ENCODE data around the gene CAMK4.

The CAMK4 gene

GRCh38 chr5:111268300-111268699 lies 44.1 kb downstream of the CAMK4 start:
- H3K4me3 ChIP-seq (ENCODE audit: low read length in 2 of 2): no peak overlapping the region
- no peaks in the 10 kb centered on the region for H3K9me3 ChIP-seq (ENCODE audit: control insufficient read depth in 2 of 2, low read length in 2 of 2)
- no peaks in the 10 kb centered on the region for H3K4me1 ChIP-seq (ENCODE audit: control insufficient read depth in 2 of 2, insufficient read depth in 2 of 2, low read length in 2 of 2)
- no peak overlapping the region for H3K9ac ChIP-seq (ENCODE audit: low read depth in 1 of 2, low read length in 2 of 2)
- H3K27ac ChIP-seq (ENCODE audit: low read depth in 2 of 2, low read length in 2 of 2): no peak overlapping the region
- no peaks in the 10 kb centered on the region for H3K27me3 ChIP-seq (ENCODE audit: control insufficient read depth in 2 of 2, insufficient read depth in 2 of 2, low read length in 2 of 2)
- no peaks in the 10 kb centered on the region for H3K36me3 ChIP-seq (ENCODE audit: control insufficient read depth in 2 of 2, insufficient read depth in 2 of 2, low read length in 2 of 2)

GRCh38 chr5:111271885-111272284 lies 47.7 kb downstream of the CAMK4 start:
- H3K27ac ChIP-seq (ENCODE audit: low read depth in 2 of 2, low read length in 2 of 2): no peak overlapping the region
- H3K36me3 ChIP-seq (ENCODE audit: control insufficient read depth in 2 of 2, insufficient read depth in 2 of 2, low read length in 2 of 2): no peaks in the 10 kb centered on the region
- H3K4me3 ChIP-seq (ENCODE audit: low read length in 2 of 2): no peak overlapping the region

GRCh38 chr5:111277061-111277460 lies 52.9 kb downstream of the CAMK4 start:
- no peaks in the 10 kb centered on the region for H3K27me3 ChIP-seq (ENCODE audit: control insufficient read depth in 2 of 2, insufficient read depth in 2 of 2, low read length in 2 of 2)
- no peaks in the 10 kb centered on the region for H3K9me3 ChIP-seq (ENCODE audit: control insufficient read depth in 2 of 2, low read length in 2 of 2)
- no peak overlapping the region for H3K27ac ChIP-seq (ENCODE audit: low read depth in 2 of 2, low read length in 2 of 2)
- H3K9ac ChIP-seq (ENCODE audit: low read depth in 1 of 2, low read length in 2 of 2): no peak overlapping the region
- no peaks in the 10 kb centered on the region for H3K36me3 ChIP-seq (ENCODE audit: control insufficient read depth in 2 of 2, insufficient read depth in 2 of 2, low read length in 2 of 2)
- no peak overlapping the region for H3K4me3 ChIP-seq (ENCODE audit: low read length in 2 of 2)
- no peaks in the 10 kb centered on the region for H3K4me1 ChIP-seq (ENCODE audit: control insufficient read depth in 2 of 2, insufficient read depth in 2 of 2, low read length in 2 of 2)

More at GRCh38 chr5:111271885-111272284, 47.7 kb downstream of the CAMK4 start:
- Histone ChIP-seq H3K4me1 (ENCODE audit: control insufficient read depth in 2 of 2, insufficient read depth in 2 of 2, low read length in 2 of 2) (no peaks in the 10 kb centered on the region), H3K9me3 (ENCODE audit: control insufficient read depth in 2 of 2, low read length in 2 of 2) (no peaks in the 10 kb centered on the region), H3K9ac (ENCODE audit: low read depth in 1 of 2, low read length in 2 of 2) (no peak overlapping the region), H3K27me3 (ENCODE audit: control insufficient read depth in 2 of 2, insufficient read depth in 2 of 2, low read length in 2 of 2) (no peaks in the 10 kb centered on the region)

GRCh38 chr5:111278858-111279504 lies 54.8 kb downstream of the CAMK4 start:
- Histone ChIP-seq H3K27ac (ENCODE audit: low read depth in 2 of 2, low read length in 2 of 2) (no peak overlapping the region), H3K4me1 (ENCODE audit: control insufficient read depth in 2 of 2, insufficient read depth in 2 of 2, low read length in 2 of 2) (no peaks in the 10 kb centered on the region)

GRCh38 chr5:111280282-111280951 lies 56.2 kb downstream of the CAMK4 start:
- no peak overlapping the region for H3K4me3 ChIP-seq (ENCODE audit: low read length in 2 of 2)
- no peak overlapping the region for H3K27ac ChIP-seq (ENCODE audit: low read depth in 2 of 2, low read length in 2 of 2)
- no peaks in the 10 kb centered on the region for H3K27me3 ChIP-seq (ENCODE audit: control insufficient read depth in 2 of 2, insufficient read depth in 2 of 2, low read length in 2 of 2)
- no peaks in the 10 kb centered on the region for H3K4me1 ChIP-seq (ENCODE audit: control insufficient read depth in 2 of 2, insufficient read depth in 2 of 2, low read length in 2 of 2)
- H3K9ac ChIP-seq (ENCODE audit: low read depth in 1 of 2, low read length in 2 of 2): no peak overlapping the region
- H3K9me3 ChIP-seq (ENCODE audit: control insufficient read depth in 2 of 2, low read length in 2 of 2): no peaks in the 10 kb centered on the region
- no peaks in the 10 kb centered on the region for H3K36me3 ChIP-seq (ENCODE audit: control insufficient read depth in 2 of 2, insufficient read depth in 2 of 2, low read length in 2 of 2)

More at GRCh38 chr5:111278858-111279504, 54.8 kb downstream of the CAMK4 start:
- no peaks in the 10 kb centered on the region for H3K27me3 ChIP-seq (ENCODE audit: control insufficient read depth in 2 of 2, insufficient read depth in 2 of 2, low read length in 2 of 2)
- no peak overlapping the region for H3K9ac ChIP-seq (ENCODE audit: low read depth in 1 of 2, low read length in 2 of 2)
- H3K9me3 ChIP-seq (ENCODE audit: control insufficient read depth in 2 of 2, low read length in 2 of 2): no peaks in the 10 kb centered on the region
- H3K36me3 ChIP-seq (ENCODE audit: control insufficient read depth in 2 of 2, insufficient read depth in 2 of 2, low read length in 2 of 2): no peaks in the 10 kb centered on the region
- H3K4me3 ChIP-seq (ENCODE audit: low read length in 2 of 2): no peak overlapping the region

GRCh38 chr5:111282798-111283197 lies 58.6 kb downstream of the CAMK4 start:
- Histone ChIP-seq H3K27me3 (ENCODE audit: control insufficient read depth in 2 of 2, insufficient read depth in 2 of 2, low read length in 2 of 2) (no peaks in the 10 kb centered on the region), H3K36me3 (ENCODE audit: control insufficient read depth in 2 of 2, insufficient read depth in 2 of 2, low read length in 2 of 2) (no peaks in the 10 kb centered on the region), H3K4me3 (ENCODE audit: low read length in 2 of 2) (no peak overlapping the region), H3K9me3 (ENCODE audit: control insufficient read depth in 2 of 2, low read length in 2 of 2) (no peaks in the 10 kb centered on the region), H3K9ac (ENCODE audit: low read depth in 1 of 2, low read length in 2 of 2) (no peak overlapping the region), H3K27ac (ENCODE audit: low read depth in 2 of 2, low read length in 2 of 2) (no peak overlapping the region), H3K4me1 (ENCODE audit: control insufficient read depth in 2 of 2, insufficient read depth in 2 of 2, low read length in 2 of 2) (no peaks in the 10 kb centered on the region)

GRCh38 chr5:111284825-111285224 lies 60.6 kb downstream of the CAMK4 start:
- Histone ChIP-seq H3K4me3 (ENCODE audit: low read length in 2 of 2) (no peak overlapping the region), H3K9me3 (ENCODE audit: control insufficient read depth in 2 of 2, low read length in 2 of 2) (no peaks in the 10 kb centered on the region), H3K27me3 (ENCODE audit: control insufficient read depth in 2 of 2, insufficient read depth in 2 of 2, low read length in 2 of 2) (no peaks in the 10 kb centered on the region), H3K27ac (ENCODE audit: low read depth in 2 of 2, low read length in 2 of 2) (no peak overlapping the region), H3K36me3 (ENCODE audit: control insufficient read depth in 2 of 2, insufficient read depth in 2 of 2, low read length in 2 of 2) (no peaks in the 10 kb centered on the region), H3K4me1 (ENCODE audit: control insufficient read depth in 2 of 2, insufficient read depth in 2 of 2, low read length in 2 of 2) (no peaks in the 10 kb centered on the region), H3K9ac (ENCODE audit: low read depth in 1 of 2, low read length in 2 of 2) (no peak overlapping the region)

GRCh38 chr5:111294551-111294950 lies 70.4 kb downstream of the CAMK4 start:
- Histone ChIP-seq H3K9ac (ENCODE audit: low read depth in 1 of 2, low read length in 2 of 2) (no peak overlapping the region), H3K27me3 (ENCODE audit: control insufficient read depth in 2 of 2, insufficient read depth in 2 of 2, low read length in 2 of 2) (no peaks in the 10 kb centered on the region), H3K9me3 (ENCODE audit: control insufficient read depth in 2 of 2, low read length in 2 of 2) (no peaks in the 10 kb centered on the region), H3K4me1 (ENCODE audit: control insufficient read depth in 2 of 2, insufficient read depth in 2 of 2, low read length in 2 of 2) (no peaks in the 10 kb centered on the region), H3K27ac (ENCODE audit: low read depth in 2 of 2, low read length in 2 of 2) (no peak overlapping the region), H3K36me3 (ENCODE audit: control insufficient read depth in 2 of 2, insufficient read depth in 2 of 2, low read length in 2 of 2) (no peaks in the 10 kb centered on the region), H3K4me3 (ENCODE audit: low read length in 2 of 2) (no peak overlapping the region)

GRCh38 chr5:111295649-111296048 lies 71.5 kb downstream of the CAMK4 start:
- Histone ChIP-seq H3K36me3 (ENCODE audit: control insufficient read depth in 2 of 2, insufficient read depth in 2 of 2, low read length in 2 of 2) (no peaks in the 10 kb centered on the region), H3K4me1 (ENCODE audit: control insufficient read depth in 2 of 2, insufficient read depth in 2 of 2, low read length in 2 of 2) (no peaks in the 10 kb centered on the region)

GRCh38 chr5:111296570-111296969 lies 72.4 kb downstream of the CAMK4 start:
- no peak overlapping the region for H3K27ac ChIP-seq (ENCODE audit: low read depth in 2 of 2, low read length in 2 of 2)
- H3K36me3 ChIP-seq (ENCODE audit: control insufficient read depth in 2 of 2, insufficient read depth in 2 of 2, low read length in 2 of 2): no peaks in the 10 kb centered on the region
- H3K9ac ChIP-seq (ENCODE audit: low read depth in 1 of 2, low read length in 2 of 2): no peak overlapping the region
- no peaks in the 10 kb centered on the region for H3K27me3 ChIP-seq (ENCODE audit: control insufficient read depth in 2 of 2, insufficient read depth in 2 of 2, low read length in 2 of 2)
- no peaks in the 10 kb centered on the region for H3K4me1 ChIP-seq (ENCODE audit: control insufficient read depth in 2 of 2, insufficient read depth in 2 of 2, low read length in 2 of 2)
- H3K4me3 ChIP-seq (ENCODE audit: low read length in 2 of 2): no peak overlapping the region
- no peaks in the 10 kb centered on the region for H3K9me3 ChIP-seq (ENCODE audit: control insufficient read depth in 2 of 2, low read length in 2 of 2)

More at GRCh38 chr5:111295649-111296048, 71.5 kb downstream of the CAMK4 start:
- H3K27ac ChIP-seq (ENCODE audit: low read depth in 2 of 2, low read length in 2 of 2): no peak overlapping the region
- H3K4me3 ChIP-seq (ENCODE audit: low read length in 2 of 2): no peak overlapping the region
- no peak overlapping the region for H3K9ac ChIP-seq (ENCODE audit: low read depth in 1 of 2, low read length in 2 of 2)
- no peaks in the 10 kb centered on the region for H3K27me3 ChIP-seq (ENCODE audit: control insufficient read depth in 2 of 2, insufficient read depth in 2 of 2, low read length in 2 of 2)
- H3K9me3 ChIP-seq (ENCODE audit: control insufficient read depth in 2 of 2, low read length in 2 of 2): no peaks in the 10 kb centered on the region

Measured in mucosa of rectum (tissue), 2 donors.